ENCODE data around the gene TCOF1. TPM values are rescaled to one million over a fixed set of nuclear protein-coding genes. Genes with fewer than 3 reads are reported as not detected.

The TCOF1 gene
- total RNA-seq, 1 donor from 2014 or later: 47.5 TPM

DNA sequence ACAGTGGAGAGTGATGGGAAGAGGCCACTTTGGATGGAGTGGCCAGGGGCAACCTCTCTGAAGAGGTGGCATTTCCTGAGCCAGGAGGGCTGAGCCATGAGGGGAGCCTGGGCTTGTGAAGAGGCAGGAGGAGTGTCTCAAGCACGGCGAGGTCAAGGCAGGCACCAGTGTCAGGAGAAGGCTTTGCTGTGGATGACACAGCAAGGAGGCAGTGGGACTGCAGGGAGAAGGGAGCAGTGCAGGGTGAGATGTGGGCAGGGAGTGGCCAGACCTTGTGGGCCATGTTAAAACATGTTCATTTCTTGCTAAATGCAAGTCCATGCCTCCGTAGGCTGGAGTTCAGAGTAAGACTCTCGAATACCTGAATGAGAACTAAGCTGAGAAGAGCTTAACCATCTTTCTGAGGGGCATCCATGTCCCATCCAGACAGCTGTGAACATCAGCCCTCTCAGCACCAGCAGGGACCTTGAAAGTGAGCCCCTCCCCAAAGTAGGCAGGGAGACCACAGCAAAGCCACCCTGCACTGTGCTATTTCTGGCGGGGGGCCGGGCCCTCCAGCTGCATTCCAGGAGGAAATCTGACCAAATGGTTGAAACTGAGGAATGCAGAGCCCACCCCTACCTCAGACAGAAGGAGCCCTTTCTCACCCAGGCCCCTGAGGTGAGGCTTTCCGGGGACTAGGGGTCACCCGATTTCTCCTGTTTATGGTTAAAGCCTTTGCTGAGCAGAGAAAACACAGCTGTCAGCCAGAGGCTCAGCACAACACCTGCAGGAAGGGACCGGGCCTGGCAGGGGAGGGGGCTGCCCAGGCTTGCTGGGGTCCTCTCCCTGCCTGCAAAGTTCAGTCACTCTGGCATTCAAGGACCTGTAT is 38.6 kb upstream of the TCOF1 start:
- Histone ChIP-seq H3K9me3 (ENCODE audit: insufficient read depth, low read depth, low read length) (no peaks in the 10 kb centered on the region), H3K79me2 (ENCODE audit: insufficient read depth, low read length) (no peaks in the 10 kb centered on the region), H3K4me3 (ENCODE audit: insufficient read depth, low read depth, low read length) (no peak overlapping the region), H3K27ac (ENCODE audit: low read depth, low read length) (peak overlapping the region; percentile 97), H3K36me3 (ENCODE audit: insufficient read depth, low read length) (no peaks in the 10 kb centered on the region), H3K4me1 (ENCODE audit: insufficient read depth, low read length) (peaks cover 42% of the 10 kb centered on the region), H3K9ac (ENCODE audit: low read length) (peak overlapping the region; percentile 6), H3K4me2 (ENCODE audit: low read length) (peak overlapping the region; percentile 68), H3K27me3 (ENCODE audit: insufficient read depth, low read length) (no peaks in the 10 kb centered on the region), H2AFZ (ENCODE audit: low read depth, low read length) (peak overlapping the region; percentile 13), H4K20me1 (ENCODE audit: insufficient read depth, low read length) (no peaks in the 10 kb centered on the region)
- Mint-ChIP-seq H3K4me1 (ENCODE audit: low read depth, unreplicated experiment) (peaks cover 51% of the 10 kb centered on the region), H3K4me3 (ENCODE audit: unreplicated experiment) (no peak overlapping the region), H3K36me3 (ENCODE audit: low read depth, unreplicated experiment) (peaks cover 3% of the 10 kb centered on the region), H3K27me3 (ENCODE audit: low read depth, unreplicated experiment) (no peaks in the 10 kb centered on the region), H3K9me3 (ENCODE audit: unreplicated experiment) (no peaks in the 10 kb centered on the region), H3K27ac (ENCODE audit: unreplicated experiment) (peak overlapping the region; percentile 98)
- no peak for TF ChIP-seq EZH2 (IDR thresholded peaks at IDR 0.05; ENCODE audit: insufficient read depth, low read length)
- TF ChIP-seq, protein P1, sequence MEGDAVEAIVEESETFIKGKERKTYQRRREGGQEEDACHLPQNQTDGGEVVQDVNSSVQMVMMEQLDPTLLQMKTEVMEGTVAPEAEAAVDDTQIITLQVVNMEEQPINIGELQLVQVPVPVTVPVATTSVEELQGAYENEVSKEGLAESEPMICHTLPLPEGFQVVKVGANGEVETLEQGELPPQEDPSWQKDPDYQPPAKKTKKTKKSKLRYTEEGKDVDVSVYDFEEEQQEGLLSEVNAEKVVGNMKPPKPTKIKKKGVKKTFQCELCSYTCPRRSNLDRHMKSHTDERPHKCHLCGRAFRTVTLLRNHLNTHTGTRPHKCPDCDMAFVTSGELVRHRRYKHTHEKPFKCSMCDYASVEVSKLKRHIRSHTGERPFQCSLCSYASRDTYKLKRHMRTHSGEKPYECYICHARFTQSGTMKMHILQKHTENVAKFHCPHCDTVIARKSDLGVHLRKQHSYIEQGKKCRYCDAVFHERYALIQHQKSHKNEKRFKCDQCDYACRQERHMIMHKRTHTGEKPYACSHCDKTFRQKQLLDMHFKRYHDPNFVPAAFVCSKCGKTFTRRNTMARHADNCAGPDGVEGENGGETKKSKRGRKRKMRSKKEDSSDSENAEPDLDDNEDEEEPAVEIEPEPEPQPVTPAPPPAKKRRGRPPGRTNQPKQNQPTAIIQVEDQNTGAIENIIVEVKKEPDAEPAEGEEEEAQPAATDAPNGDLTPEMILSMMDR (IDR thresholded peaks at IDR 0.05; ENCODE audit: insufficient read depth, low read depth, low read length): no peak
- no peak for DNase-seq (ENCODE audit: low read depth)
- FAIRE-seq: no peak

DNA sequence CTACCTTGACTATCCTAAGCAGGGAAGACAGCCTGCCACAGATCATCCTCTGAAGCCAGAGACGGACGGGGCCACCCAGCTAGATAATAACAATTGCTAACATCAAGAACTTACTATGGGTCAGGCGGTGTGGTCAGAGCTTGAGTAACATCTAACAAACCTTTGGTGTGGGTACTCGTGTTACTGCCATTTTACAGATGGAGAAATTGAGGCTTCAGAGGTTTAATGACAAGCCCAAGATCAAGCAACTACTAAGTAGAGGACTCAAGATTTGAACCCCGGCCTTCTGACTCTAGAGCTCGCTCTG is 38.1 kb upstream of the TCOF1 start:
- H3K9me3 Mint-ChIP-seq (ENCODE audit: unreplicated experiment): no peaks in the 10 kb centered on the region
- TF ChIP-seq EZH2 (IDR thresholded peaks at IDR 0.05; ENCODE audit: insufficient read depth, low read length): no peak
- TF ChIP-seq, protein P1 (IDR thresholded peaks at IDR 0.05; ENCODE audit: insufficient read depth, low read depth, low read length): no peak
- Histone ChIP-seq H3K9ac (ENCODE audit: low read length) (no peak overlapping the region), H3K79me2 (ENCODE audit: insufficient read depth, low read length) (no peaks in the 10 kb centered on the region), H3K4me3 (ENCODE audit: insufficient read depth, low read depth, low read length) (no peak overlapping the region), H4K20me1 (ENCODE audit: insufficient read depth, low read length) (no peaks in the 10 kb centered on the region), H3K36me3 (ENCODE audit: insufficient read depth, low read length) (no peaks in the 10 kb centered on the region), H3K27ac (ENCODE audit: low read depth, low read length) (peak overlapping the region; percentile 29), H2AFZ (ENCODE audit: low read depth, low read length) (no peak overlapping the region), H3K4me2 (ENCODE audit: low read length) (no peak overlapping the region), H3K9me3 (ENCODE audit: insufficient read depth, low read depth, low read length) (no peaks in the 10 kb centered on the region), H3K4me1 (ENCODE audit: insufficient read depth, low read length) (peaks cover 42% of the 10 kb centered on the region), H3K27me3 (ENCODE audit: insufficient read depth, low read length) (no peaks in the 10 kb centered on the region)
- peak overlapping the region; percentile 85 for H3K27ac Mint-ChIP-seq (ENCODE audit: unreplicated experiment)
- no peak for FAIRE-seq
- no peak overlapping the region for H3K4me3 Mint-ChIP-seq (ENCODE audit: unreplicated experiment)
- DNase-seq (ENCODE audit: low read depth): no peak
- no peaks in the 10 kb centered on the region for H3K27me3 Mint-ChIP-seq (ENCODE audit: low read depth, unreplicated experiment)
- peaks cover 46% of the 10 kb centered on the region for H3K4me1 Mint-ChIP-seq (ENCODE audit: low read depth, unreplicated experiment)
- peaks cover 3% of the 10 kb centered on the region for H3K36me3 Mint-ChIP-seq (ENCODE audit: low read depth, unreplicated experiment)

DNA sequence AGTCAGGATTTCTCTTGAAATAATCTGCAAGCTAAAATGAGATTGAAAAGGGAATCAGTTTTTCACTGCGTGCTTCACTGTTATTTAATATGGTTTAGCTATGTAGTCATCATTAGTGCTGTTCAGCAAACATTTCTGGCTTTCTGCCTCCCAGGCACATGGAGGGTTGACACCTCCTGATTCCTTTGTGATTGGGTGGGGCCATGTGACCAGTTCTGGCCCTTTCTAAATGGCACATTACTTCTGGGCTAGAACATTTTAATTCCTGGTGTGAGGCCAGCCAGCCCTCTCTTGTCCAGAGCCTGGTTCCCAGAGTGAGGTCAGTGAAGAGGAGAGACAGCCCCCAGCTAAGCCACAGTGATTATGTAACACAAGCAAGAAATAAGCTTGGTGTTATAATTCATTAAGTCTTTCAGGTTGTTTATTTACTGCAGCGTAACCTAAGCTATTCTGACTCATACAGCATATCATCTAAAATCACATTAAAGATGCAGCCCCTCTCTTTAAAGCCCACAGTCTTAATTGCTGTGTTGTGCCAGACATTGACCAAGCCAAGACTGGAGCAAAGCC is 37.4 kb upstream of the TCOF1 start:
- Histone ChIP-seq H3K36me3 (ENCODE audit: insufficient read depth, low read length) (no peaks in the 10 kb centered on the region), H3K9ac (ENCODE audit: low read length) (no peak overlapping the region), H4K20me1 (ENCODE audit: insufficient read depth, low read length) (no peaks in the 10 kb centered on the region), H3K27me3 (ENCODE audit: insufficient read depth, low read length) (no peaks in the 10 kb centered on the region), H3K79me2 (ENCODE audit: insufficient read depth, low read length) (no peaks in the 10 kb centered on the region), H3K4me3 (ENCODE audit: insufficient read depth, low read depth, low read length) (no peak overlapping the region), H3K9me3 (ENCODE audit: insufficient read depth, low read depth, low read length) (no peaks in the 10 kb centered on the region), H3K4me2 (ENCODE audit: low read length) (no peak overlapping the region), H2AFZ (ENCODE audit: low read depth, low read length) (peak overlapping the region; percentile 27), H3K27ac (ENCODE audit: low read depth, low read length) (peak overlapping the region; percentile 29), H3K4me1 (ENCODE audit: insufficient read depth, low read length) (peaks cover 42% of the 10 kb centered on the region)
- Mint-ChIP-seq H3K27ac (ENCODE audit: unreplicated experiment) (peak overlapping the region; percentile 85), H3K9me3 (ENCODE audit: unreplicated experiment) (no peaks in the 10 kb centered on the region), H3K4me1 (ENCODE audit: low read depth, unreplicated experiment) (peaks cover 42% of the 10 kb centered on the region), H3K27me3 (ENCODE audit: low read depth, unreplicated experiment) (peaks cover 3% of the 10 kb centered on the region), H3K4me3 (ENCODE audit: unreplicated experiment) (no peak overlapping the region), H3K36me3 (ENCODE audit: low read depth, unreplicated experiment) (peaks cover 3% of the 10 kb centered on the region)
- TF ChIP-seq, protein P1 (IDR thresholded peaks at IDR 0.05; ENCODE audit: insufficient read depth, low read depth, low read length): no peak
- no peak for TF ChIP-seq EZH2 (IDR thresholded peaks at IDR 0.05; ENCODE audit: insufficient read depth, low read length)
- FAIRE-seq (peak; percentile 75), DNase-seq (ENCODE audit: low read depth) (peak; percentile 89)
